ENCODE measurements around the gene PWP1.
"Not testable (repeated sequence)": the region's sequence is repeated elsewhere in the genome, so short reads cannot be mapped to it uniquely, and the experiment has no call there.

Gene PWP1

GRCh38 chr12:107702106-107702505, 16.5 kb downstream of the PWP1 start:
- no peak for TF ChIP-seq CTCF (IDR thresholded peaks at IDR 0.05; ENCODE audit: extremely low read depth, insufficient read depth, missing control alignments)
- in situ Hi-C loops (cut with MboI; ENCODE audit: low pct_unique_long_range_greater_than_20kb, low sequenced_read_pairs, unreplicated experiment): no loop called here
- DNase-seq (ENCODE audit: low spot score): no peak

GRCh38 chr12:107704041-107704440, 18.4 kb downstream of the PWP1 start:
- TF ChIP-seq CTCF (IDR thresholded peaks at IDR 0.05; ENCODE audit: extremely low read depth, insufficient read depth, missing control alignments): no peak
- in situ Hi-C loops (cut with MboI; ENCODE audit: low pct_unique_long_range_greater_than_20kb, low sequenced_read_pairs, unreplicated experiment): no loop called here
- no peak for DNase-seq (ENCODE audit: low spot score)

- DNase-seq (ENCODE audit: low spot score); in situ Hi-C loops (cut with MboI; ENCODE audit: low pct_unique_long_range_greater_than_20kb, low sequenced_read_pairs, unreplicated experiment): not testable (repeated sequence)
Measured at GRCh38 chr12:107705522-107705921, 19.9 kb downstream of the PWP1 start.

GRCh38 chr12:107715780-107716179, 30.2 kb downstream of the PWP1 start:
- in situ Hi-C loops (cut with MboI; ENCODE audit: low pct_unique_long_range_greater_than_20kb, low sequenced_read_pairs, unreplicated experiment): no loop called here
- DNase-seq (ENCODE audit: low spot score): no peak
- no peak for TF ChIP-seq CTCF (IDR thresholded peaks at IDR 0.05; ENCODE audit: extremely low read depth, insufficient read depth, missing control alignments)

- TF ChIP-seq CTCF (IDR thresholded peaks at IDR 0.05; ENCODE audit: extremely low read depth, insufficient read depth, missing control alignments): no peak
- in situ Hi-C loops (cut with MboI; ENCODE audit: low pct_unique_long_range_greater_than_20kb, low sequenced_read_pairs, unreplicated experiment): no loop called here
- DNase-seq (ENCODE audit: low spot score): no peak
Measured at GRCh38 chr12:107718606-107719005, 33.0 kb downstream of the PWP1 start.

GRCh38 chr12:107727327-107727726, 41.7 kb downstream of the PWP1 start:
- DNase-seq (ENCODE audit: low spot score); in situ Hi-C loops (cut with MboI; ENCODE audit: low pct_unique_long_range_greater_than_20kb, low sequenced_read_pairs, unreplicated experiment): not testable (repeated sequence)

GRCh38 chr12:107727742-107728141, 42.1 kb downstream of the PWP1 start:
- DNase-seq (ENCODE audit: low spot score); in situ Hi-C loops (cut with MboI; ENCODE audit: low pct_unique_long_range_greater_than_20kb, low sequenced_read_pairs, unreplicated experiment): not testable (repeated sequence)

- no peak for DNase-seq (ENCODE audit: low spot score)
- no peak for TF ChIP-seq CTCF (IDR thresholded peaks at IDR 0.05; ENCODE audit: extremely low read depth, insufficient read depth, missing control alignments)
- in situ Hi-C loops (cut with MboI; ENCODE audit: low pct_unique_long_range_greater_than_20kb, low sequenced_read_pairs, unreplicated experiment): no loop called here
Measured at GRCh38 chr12:107730618-107731341, 45.2 kb downstream of the PWP1 start.
